GM21723 (cell line): ENCODE measurements around the gene THEM4.
"Not testable (repeated sequence)": the region's sequence is repeated elsewhere in the genome, so short reads cannot be mapped to it uniquely, and the experiment has no call there.

ENCODE experiments used
- ATAC-seq: cut with Tn5 transposase; IDR thresholded peaks from one replicate; pipeline ENCODE4 v1.9.1; 2021; ENCODE audit warnings: mild to moderate bottlenecking, moderate library complexity; ENCODE audit not compliant: unreplicated experiment

THEM4 gene

DNA sequence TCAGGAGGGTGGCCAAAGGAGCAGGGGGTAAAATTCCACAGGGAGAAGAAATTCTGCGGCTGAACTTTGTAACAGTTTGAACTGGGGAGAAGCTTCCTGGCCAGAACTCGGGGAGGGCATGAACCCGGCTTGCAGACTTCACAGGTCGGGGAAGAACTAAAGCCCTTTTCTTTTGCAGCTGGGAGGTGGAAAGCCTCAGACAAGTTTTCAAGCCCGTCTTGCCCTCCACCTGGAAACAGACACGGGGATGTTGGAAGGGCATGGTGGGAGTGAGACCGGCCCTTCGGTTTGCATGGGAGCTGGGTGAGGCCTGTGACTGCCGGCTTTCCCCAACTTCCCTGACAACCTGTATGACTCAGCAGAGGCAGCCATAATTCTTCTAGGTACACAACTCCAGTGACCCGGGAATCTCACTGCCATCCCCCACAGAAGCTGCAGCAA, 11.3 kb downstream of the THEM4 start:
- ATAC-seq = no peak

DNA sequence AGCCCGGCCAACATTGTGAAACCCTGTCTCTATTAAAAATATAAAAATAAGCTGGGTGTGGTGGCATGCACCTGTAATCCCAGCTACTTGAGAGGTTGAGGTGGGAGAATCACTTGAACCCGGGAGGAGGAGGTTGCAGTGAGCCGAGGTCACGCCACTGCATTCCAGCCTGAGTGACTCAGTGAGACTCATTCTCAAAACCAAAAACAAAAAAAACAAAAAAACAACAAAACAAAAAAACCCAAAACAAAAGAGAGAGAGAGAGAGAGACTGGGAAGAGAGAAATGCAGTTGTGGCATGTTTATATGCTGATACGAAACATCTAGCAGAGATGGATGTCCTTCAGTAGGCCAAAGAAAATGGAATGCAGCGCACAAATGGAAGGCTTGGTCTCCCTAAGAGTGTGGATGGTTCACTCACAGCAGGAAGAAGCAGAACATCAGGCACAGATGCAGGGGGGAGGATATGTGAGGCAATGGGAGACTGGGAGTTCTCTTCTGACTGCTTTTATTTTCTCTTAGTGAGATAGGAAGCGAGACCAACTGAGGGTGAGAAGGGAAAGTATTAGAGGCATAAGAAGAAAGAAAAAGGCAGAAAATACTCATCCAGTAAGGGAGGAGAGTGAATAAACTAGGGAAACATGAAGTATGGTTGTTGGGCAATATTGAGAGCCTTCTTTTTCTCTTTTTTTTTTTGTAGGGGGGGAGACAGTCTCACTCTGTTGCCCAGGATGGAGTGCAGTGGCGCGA, 16.0 kb downstream of the THEM4 start:
- ATAC-seq = no peak

DNA sequence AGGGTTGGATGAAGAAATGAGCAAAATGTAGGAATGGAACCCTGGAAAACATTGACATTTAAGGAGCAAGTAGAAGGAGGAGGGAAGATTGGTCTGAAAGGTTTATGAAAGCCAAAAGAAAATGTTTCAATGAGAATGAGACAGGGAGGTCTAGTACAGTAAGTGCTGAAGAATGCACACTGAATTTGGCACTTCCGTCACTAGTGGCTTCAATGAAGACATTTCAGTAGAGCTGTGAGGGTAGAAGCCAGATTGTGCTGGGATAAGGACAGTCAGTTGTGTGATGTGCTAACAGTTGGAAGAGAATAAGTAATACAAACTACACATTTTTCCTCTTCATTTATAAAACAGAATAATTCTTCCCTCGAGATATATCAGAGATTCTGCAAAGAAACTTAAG, 17.1 kb downstream of the THEM4 start:
- ATAC-seq = no peak

DNA sequence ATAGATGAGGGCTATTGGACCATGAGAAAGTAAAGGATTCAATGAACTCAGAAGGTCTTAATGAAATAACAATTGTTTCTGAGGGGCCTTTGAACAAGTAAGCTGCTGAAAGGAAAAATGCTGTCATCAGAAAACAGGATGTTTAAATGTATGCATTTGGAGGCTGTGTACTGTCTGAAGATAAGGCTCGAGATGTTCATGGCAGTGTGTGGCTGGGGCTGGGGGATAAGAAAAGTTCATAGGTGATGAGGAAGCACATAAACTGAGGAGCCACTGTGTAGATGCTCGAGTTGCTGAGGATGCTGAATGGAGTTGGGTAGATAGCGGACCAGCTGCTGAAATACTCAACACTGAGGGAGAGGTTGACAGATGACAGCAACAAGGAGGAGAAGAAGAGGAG, 17.8 kb downstream of the THEM4 start:
- no peak for ATAC-seq

DNA sequence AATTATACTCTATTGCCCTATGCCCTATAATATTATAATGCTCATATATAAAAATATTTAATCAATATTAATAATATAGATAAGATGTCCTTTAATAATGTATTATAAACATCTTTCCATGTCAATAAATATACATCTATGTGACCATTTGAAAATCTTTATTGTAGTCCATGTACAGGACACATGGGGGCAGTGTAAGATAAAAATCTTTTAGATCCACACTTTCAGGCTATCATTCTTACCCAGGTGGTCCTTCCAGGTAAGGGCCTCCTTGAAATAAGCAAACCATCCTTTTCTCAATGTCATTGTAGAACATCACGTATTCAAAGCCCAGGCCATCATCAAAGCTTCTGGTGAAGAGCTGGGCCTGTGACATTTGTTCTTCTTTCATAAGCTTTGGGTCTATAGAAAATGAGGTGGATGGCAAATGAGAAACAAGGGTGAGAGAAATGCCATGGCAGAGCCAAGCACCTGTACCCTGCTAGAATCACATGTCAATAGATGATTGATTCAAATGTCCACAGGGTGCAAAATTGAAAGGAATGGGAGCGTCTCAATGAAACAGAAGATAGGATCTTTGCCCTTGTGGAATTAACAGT, 20.2 kb downstream of the THEM4 start:
- no peak for ATAC-seq

DNA sequence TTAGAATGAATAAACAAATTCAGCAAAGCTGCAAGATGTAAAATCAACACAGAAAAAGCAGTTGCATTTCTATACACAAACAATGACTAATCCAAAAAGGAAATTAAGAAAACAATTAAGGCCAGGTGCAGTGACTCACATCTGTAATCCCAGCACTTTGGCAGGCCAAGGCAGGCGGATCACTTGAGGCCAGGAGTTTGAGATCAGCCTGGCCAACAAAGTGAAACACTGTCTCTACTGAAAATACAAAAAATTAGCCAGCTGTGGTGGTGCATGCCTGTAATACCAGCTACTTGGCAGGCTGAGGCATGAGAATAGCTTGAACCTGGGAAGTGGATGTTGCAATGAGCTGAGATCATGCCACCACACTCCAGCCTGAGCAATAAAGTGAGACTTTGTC, 22.3 kb downstream of the THEM4 start:
- no peak for ATAC-seq

DNA sequence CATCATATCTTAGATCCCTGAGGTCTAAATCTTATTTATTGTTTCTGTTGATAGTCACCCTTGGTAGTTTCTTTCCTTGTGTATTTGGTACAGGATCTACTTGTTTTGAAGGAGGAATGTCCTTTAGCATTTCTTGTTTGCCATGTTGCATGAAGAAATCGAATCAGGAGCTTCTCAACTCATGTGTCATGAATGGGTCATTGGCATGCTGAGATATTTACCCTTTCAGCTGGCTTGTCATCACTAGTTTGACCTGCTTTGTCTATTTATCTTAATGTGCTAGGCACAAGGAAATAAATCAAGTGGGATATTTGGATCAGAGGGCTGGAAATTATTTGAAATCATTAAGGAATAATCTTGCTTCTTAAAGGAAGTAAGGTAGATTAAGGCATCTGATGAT, 23.8 kb downstream of the THEM4 start:
- ATAC-seq = no peak

DNA sequence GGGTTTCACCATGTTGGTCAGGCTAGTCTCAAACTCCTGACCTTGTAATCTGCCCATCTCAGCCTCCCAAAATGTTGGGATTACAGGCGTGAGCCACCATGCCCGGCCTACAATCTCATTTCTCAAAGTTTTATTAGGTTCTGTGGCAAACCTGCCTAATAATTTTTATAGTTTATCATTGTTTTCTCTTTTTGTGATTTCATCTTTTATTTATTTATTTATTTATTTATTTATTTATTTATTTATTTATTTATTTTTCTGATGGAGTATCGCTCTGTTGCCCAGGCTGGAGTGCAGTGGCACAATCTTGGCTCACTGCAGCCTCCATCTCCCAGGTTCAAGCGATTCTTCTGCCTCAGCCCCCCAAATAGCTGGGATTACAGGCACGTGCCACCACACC, 24.4 kb downstream of the THEM4 start:
- not testable (repeated sequence) for ATAC-seq

DNA sequence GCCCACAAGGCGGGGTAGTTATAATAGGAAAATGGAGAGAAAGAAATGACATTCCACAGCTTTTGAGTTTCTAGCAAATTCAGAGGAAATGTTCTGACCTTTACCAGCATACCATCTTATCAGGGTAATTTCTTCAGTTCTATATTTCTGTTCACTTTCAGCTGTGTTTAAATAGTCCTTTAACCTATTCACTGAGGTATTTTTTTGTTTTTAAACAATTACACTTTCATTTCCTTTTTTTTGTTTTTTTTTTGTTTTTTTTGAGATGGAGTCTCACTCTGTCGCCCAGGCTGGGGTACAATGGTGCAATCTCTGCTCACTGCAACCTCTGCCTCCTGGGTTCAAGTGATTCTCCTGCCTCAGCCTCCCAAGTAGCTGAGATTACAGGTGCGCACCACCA, 24.9 kb downstream of the THEM4 start:
- ATAC-seq = not testable (repeated sequence)

DNA sequence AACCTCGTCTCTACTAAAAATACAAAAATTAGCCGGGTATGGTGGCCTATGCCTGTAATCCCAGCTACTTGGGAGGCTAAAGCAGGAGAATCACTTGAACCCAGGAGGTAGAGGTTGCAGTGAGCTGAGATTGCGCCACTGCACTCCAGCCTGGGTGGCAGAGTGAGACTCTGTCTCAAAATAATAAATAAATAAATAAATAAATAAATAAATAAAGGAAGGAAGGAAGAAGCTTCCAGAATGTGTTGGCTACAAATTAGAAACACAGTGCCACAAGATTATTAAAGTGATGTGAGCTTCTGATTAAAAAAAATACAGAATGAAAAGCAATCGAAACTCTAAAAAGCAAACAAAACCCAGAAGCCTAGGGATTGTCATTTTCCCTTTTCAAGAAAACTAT, 25.4 kb downstream of the THEM4 start:
- not testable (repeated sequence) for ATAC-seq

DNA sequence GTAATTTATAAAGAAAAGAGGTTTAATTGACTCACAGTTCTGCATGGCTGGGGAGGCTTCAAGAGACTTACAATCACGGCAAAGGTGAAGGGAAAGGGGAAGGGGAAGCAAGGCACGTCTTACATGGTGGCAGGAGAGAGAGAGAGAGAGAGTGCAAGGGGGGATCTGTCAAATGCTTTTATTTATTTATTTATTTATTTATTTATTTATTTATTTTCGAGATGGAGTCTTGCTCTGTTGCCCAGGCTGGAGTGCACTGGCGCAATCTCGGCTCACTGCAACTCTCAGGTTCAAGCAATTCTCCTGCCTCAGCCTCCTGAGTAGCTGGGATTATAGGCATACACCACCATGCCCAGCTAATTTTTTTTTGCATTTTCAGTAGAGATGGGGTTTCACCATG, 26.4 kb downstream of the THEM4 start:
- not testable (repeated sequence) for ATAC-seq

DNA sequence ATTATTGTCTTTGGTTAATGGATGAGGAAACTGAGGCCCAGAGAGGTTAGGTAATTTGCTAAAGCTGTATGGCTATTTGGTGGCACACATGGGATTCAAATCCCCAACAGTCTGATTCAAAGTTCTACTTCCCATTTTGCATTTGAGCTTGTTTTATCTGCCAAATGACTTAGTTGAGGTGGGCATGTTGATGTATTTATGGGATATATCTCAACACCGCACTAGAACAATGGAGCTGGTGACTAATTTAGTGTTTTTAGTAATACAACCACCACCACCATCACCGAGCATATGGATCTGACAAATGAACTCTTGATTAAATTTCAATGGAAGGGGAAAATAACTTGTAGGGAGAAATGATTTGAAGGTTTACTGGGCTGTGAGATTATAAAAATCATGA, 26.8 kb downstream of the THEM4 start:
- ATAC-seq = no peak

DNA sequence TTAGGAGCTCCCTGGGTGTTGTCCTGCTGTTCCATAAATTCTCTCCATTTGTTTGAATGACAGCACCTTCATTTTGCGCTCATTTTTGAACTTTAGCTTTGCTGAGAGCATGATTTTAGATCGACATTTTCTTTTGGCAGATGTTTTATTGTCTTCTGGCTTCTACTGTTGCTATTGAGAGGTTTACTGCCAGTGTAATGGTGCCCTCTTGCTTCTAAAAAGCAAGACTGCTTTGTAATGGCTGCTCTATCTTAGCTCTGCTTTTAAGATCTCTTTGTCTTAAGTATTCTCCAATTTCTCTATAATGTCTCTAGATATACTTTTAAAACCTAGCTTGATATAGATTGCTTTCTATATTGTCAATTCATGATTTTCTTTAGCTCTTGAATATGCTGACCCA, 27.8 kb downstream of the THEM4 start:
- no peak for ATAC-seq

DNA sequence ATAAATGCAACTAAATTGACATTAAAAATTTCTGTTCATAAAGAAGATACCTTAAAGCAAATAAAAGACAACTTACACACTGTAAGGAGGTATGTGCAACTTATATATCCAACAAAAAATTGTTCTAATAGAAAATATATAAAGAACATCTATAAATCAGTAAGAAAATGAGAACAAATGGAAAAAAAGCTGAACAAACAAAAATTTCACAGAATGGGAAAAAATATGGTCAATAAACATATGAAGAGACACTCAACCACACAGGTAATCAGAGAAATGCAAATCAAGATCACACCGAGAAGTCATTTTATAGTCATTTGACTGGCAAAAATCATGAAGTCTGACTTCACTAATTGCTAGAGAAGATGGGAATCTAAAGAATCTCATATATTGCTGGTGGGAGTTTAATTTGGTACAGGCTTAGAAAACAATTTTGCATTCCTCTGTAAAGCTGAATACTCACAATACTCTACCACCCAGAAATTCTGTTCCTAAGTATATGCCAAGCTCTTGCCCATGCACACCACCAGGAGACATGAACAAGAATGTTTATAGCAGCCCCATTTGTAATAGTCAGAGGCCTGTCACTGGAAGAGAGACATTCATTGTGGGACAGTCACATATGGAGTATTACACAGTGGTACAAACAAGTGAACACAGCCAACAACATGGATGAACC, 33.8 kb downstream of the THEM4 start:
- no peak for ATAC-seq

DNA sequence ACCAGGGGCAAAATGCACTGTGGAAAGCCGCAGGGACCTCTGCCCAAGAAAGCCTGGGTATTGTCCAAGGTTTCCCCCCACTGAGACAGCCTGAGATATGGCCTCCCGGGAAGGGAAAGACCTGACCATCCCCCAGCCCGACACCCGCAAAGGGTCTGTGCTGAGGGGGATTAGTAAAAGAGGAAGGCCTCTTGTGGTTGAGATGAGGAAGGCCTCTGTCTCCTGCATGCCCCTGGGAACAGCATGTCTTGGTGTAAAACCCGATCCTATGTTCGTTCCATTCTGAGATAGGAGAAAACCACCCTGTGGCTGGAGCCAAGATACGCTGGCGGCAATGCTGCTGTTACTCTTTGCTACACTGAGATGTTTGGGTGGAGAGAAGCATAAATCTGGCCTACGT, 36.5 kb downstream of the THEM4 start:
- ATAC-seq = not testable (repeated sequence)

DNA sequence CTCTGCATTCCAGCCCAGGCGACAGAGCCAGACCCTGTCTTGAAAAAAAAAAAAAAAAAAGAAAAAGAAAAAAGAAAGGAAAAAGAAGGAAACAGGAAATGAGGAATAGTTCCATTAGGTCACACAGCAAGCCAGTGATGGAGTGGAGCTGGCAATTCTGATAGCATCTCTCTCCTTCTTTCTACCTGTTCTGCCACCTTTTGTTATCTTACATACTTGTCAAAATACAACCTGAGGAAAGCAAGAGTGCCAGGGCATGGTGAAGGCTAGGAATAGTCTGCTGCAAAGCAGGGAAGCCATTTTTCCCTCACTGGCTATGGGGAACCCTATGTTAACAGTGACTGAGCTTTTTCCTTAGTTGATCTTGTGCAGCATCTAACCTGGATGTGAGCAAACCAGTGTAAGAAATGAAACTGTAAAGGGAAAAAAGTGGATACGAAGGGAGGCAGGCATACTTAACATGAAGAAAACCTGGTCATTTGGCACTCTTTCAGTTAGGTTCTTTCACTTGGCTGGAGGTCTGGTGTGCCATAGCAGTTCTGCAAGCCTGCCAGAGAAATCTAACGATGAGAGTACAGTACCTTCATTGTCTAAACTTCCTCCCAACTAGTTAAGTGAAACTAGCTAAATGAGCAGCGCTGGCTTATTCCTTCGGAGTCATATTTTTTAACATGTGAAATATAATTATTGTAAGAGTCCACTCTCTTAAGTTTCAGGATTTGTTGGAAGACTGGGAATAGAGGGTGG, 37.9 kb downstream of the THEM4 start:
- no peak for ATAC-seq

DNA sequence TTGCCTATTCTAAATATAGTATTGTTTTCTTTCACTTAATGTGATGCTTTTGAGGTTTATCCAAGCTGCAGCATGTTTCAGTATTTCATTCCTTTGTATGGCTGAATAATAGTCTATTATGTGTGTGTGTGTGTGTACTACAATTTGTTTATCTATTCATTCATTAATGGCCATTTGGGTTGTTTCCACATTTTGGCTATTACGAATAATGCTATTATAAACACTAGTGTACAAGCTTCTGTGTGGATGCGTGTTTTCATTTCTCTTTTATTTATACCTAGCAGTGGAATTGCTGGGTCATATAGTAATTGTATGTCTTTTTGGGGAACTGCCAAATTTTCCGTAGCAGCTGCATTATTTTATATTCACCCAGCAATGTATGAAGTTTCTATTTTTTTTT, 40.8 kb downstream of the THEM4 start:
- ATAC-seq = no peak

DNA sequence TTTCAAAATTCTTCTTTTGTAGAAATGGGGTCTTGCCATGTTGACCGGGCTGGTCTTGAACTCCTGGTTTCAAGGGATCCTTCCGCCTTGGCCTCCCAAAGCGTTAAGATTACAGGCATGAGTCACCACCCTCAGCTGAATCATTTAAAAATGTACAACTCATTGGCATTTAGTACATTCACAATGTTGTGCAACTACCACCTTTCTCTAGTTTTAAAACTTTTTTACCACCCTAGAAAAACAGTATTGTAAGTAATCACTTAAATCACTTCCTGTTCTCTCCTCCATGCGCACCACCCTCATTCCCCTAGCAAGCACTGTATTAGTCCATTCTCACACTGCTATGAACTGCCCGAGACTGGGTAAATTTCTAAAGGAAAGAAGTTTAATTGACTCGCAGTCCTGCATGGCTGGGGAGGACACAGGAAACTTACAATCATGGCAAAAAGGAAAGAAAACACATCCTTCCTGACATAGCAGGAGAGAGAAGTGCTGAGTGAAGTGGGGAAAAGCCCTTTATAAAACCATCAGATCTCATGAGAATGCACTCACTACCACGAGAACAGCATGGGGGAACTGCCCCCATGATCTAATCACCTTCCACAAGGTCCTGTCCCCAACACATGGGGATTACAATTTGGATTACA, 41.4 kb downstream of the THEM4 start:
- ATAC-seq = no peak

DNA sequence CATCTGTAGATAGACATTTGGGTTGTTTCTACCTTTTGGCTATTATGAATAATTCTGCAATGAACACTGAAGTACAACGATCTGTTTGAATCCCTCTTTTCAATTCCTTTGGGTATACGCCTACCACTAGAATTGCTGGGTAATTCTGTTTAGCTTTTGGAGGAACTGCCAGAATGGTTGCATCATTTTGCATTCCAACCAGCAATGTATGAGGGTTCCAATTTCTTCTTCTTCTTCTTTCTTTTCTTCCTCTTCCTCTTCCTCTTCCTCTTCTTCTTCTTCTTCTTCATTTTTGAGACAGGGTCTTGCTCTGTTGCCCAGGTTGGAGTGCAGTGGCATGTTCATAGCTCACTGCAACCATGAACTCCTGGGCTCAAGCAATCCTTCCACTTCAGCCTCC, 42.0 kb downstream of the THEM4 start:
- ATAC-seq = no peak

DNA sequence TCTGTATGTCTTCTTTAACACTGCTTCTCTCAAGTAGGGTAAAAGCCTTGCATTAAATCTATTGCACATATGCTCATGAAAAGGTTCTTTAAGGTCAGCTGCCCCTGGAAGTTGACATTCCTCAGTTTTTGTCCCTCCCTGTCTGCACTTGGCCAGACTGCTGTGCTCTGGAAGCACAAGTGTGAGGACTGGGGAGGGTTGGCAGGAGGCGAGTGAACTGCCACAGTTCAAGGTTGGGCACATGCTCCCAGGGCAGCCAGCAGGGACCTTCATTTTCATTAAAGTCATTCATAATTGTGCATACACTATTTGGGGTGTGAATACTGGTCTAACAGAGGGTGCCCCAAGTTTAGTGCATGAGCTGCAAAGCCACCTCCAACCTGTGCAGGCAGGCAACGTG, 44.9 kb downstream of the THEM4 start:
- no peak for ATAC-seq

DNA sequence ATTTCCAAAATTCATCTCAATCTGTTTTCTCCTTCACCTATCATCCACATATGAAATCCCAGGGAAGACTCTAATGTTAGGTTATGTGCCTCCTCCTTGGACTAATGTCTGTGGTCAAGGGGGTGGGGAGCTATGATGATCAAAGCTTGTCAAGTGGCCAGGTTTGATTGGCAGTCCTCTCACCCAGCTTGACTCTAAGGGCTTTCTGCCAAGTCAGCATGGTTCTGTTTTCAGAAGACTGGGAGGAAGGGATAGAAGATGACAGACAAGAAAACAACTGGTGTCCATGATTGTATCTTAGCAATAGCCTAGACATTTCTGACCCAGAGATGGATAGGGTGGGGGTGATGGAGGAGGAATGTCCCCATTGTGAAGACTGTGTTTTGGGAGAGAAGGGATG, 46.7 kb downstream of the THEM4 start:
- ATAC-seq = no peak
